GM23248 (cell line): ENCODE measurements around the gene KAZN.

Experiments
- EZH2 ChIP-seq: fragments of 200-600 bp; sonication (generic); IDR thresholded peaks from 2 replicates; pipeline ENCODE4 v1.6.1; 2018; ENCODE audit warnings: antibody characterized with exemption, mild to moderate bottlenecking; ENCODE audit not compliant: insufficient read depth, poor library complexity, severe bottlenecking
- EZH2phosphoT487 ChIP-seq: fragments of 200-600 bp; sonication (generic); IDR thresholded peaks from 2 replicates; pipeline ENCODE4 v1.6.1; 2018; ENCODE audit warnings: antibody characterized with exemption, moderate library complexity, mild to moderate bottlenecking, low read depth; ENCODE audit not compliant: insufficient read depth

DNA sequence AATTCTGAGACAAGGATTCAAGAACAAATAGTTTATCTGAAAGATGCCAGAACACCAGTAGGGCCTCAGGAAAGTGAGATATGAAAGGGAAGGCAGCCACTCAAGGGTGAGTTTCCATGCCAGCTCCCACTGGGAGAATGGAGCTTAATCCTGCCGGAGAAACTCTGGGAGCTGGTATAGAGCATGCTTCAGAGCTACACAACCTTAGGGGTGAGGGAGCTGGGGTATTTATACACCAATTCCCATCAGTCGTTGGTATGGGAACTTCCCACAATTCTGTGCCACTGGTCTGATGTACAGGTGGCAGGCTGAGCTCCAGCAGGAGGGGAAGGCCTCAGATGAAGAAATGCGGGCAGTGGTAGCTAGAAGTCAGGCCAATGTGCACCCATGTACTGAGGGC lies 86.6 kb downstream of the KAZN start:
- no peak for TF ChIP-seq EZH2phosphoT487
- no peak for TF ChIP-seq EZH2
